Measurements from ENCODE around the gene SLC26A1.

The SLC26A1 gene

GRCh38 chr4:993111-994029 lies at the start of gene SLC26A1:
SLC26A1 (minus strand) TSS chr4:993404; CDS start chr4:991703, 1,701 bp downstream.
- no peak for DNase-seq (ENCODE audit: low read depth)
- H3K4me3 ChIP-seq (ENCODE audit: control insufficient read depth, low read depth, low read length) = no peak within 1 kb of the TSS
- TF ChIP-seq, protein P1, sequence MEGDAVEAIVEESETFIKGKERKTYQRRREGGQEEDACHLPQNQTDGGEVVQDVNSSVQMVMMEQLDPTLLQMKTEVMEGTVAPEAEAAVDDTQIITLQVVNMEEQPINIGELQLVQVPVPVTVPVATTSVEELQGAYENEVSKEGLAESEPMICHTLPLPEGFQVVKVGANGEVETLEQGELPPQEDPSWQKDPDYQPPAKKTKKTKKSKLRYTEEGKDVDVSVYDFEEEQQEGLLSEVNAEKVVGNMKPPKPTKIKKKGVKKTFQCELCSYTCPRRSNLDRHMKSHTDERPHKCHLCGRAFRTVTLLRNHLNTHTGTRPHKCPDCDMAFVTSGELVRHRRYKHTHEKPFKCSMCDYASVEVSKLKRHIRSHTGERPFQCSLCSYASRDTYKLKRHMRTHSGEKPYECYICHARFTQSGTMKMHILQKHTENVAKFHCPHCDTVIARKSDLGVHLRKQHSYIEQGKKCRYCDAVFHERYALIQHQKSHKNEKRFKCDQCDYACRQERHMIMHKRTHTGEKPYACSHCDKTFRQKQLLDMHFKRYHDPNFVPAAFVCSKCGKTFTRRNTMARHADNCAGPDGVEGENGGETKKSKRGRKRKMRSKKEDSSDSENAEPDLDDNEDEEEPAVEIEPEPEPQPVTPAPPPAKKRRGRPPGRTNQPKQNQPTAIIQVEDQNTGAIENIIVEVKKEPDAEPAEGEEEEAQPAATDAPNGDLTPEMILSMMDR (conservative IDR thresholded peaks at IDR 0.05; ENCODE audit: control insufficient read depth, insufficient read depth, low read depth, low read length) = no peak

GRCh38 chr4:1042352-1043055 lies 49.3 kb upstream of the SLC26A1 start:
- no peak overlapping the region for H3K4me3 ChIP-seq (ENCODE audit: control insufficient read depth, low read depth, low read length)
- no peak for DNase-seq (ENCODE audit: low read depth)
- TF ChIP-seq, protein P1 (conservative IDR thresholded peaks at IDR 0.05; ENCODE audit: control insufficient read depth, insufficient read depth, low read depth, low read length) = no peak

DNA sequence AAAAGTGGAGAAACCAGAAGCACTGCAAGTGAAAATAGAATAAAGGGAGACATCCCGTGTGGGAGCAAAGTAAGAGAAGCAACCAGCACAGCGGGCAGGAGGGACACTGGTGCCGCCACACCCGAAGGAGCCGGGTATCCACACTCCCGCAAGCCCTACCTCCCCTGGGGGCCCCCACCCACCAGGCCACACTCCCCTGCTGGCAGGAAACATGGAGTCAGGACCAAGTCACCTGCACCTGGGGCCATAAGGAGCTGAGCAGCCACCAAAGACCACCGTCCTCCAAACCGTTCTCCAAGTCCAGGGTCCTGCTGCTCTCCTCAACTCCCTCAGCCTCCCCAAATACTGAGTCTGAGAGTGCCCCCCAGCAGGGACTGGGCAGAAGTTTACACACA lies 48.7 kb upstream of the SLC26A1 start:
- DNase-seq (ENCODE audit: low read depth) = no peak
- TF ChIP-seq, protein P1 (conservative IDR thresholded peaks at IDR 0.05; ENCODE audit: control insufficient read depth, insufficient read depth, low read depth, low read length) = no peak
- H3K4me3 ChIP-seq (ENCODE audit: control insufficient read depth, low read depth, low read length) = peak overlapping the region; percentile 9

GRCh38 chr4:1041147-1041935 lies 48.1 kb upstream of the SLC26A1 start:
- DNase-seq (ENCODE audit: low read depth) = peak; percentile 61
- TF ChIP-seq, protein P1 (conservative IDR thresholded peaks at IDR 0.05; ENCODE audit: control insufficient read depth, insufficient read depth, low read depth, low read length) = no peak
- peak overlapping the region; percentile 9 for H3K4me3 ChIP-seq (ENCODE audit: control insufficient read depth, low read depth, low read length)

- TF ChIP-seq, protein P1 (conservative IDR thresholded peaks at IDR 0.05; ENCODE audit: control insufficient read depth, insufficient read depth, low read depth, low read length) = no peak
- no peak for DNase-seq (ENCODE audit: low read depth)
Measured at GRCh38 chr4:1040344-1041146, 47.3 kb upstream of the SLC26A1 start.

More at GRCh38 chr4:1040344-1041146, 47.3 kb upstream of the SLC26A1 start:
- no peak overlapping the region for H3K4me3 ChIP-seq (ENCODE audit: control insufficient read depth, low read depth, low read length)

Measured in fibroblast of mammary gland (primary cell).